Measurements from ENCODE around the gene COL4A2.

COL4A2 gene

GRCh38 chr13:110503979-110504499, 197.0 kb downstream of the COL4A2 start:
- DNase-seq: no peak

GRCh38 chr13:110505594-110505993, 198.5 kb downstream of the COL4A2 start:
- no peak for DNase-seq

GRCh38 chr13:110506396-110506795, 199.3 kb downstream of the COL4A2 start:
- no peak for DNase-seq

DNA sequence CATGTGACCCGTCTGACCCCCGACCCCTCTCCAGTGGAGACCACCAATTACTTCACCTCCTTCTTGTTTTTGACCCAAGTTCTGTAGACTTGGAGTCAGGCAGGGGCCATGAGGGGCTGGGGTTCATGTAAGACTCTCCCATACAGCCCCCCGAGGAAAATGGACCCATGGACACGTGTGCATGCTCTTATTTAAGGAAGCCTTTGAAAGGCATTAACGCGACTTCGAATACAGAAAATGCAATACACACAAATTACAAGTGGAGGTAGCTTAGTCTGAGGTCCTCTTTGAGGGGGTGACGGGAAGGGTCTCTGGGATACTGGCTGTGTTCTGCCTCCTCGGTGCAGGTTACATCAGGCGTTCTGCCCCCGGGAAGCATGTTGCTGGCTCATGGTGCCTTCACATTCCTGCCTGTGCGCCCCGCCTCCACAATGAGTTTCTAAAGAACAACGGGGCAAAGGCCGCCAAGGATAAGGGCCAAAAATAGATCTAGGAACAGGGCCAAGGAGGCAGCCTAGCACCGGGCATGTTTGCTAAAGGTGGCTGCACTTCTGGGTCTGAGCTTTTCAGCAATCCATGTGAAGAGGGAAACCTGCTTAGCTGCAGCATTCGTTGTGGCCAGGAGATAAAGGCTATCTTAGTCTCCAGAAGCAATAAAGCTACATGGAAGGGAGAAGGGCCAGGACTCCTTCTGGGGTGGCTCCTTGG, 199.9 kb downstream of the COL4A2 start:
- no peak for DNase-seq

GRCh38 chr13:110507678-110508381, 200.7 kb downstream of the COL4A2 start:
- no peak for DNase-seq

- no peak for DNase-seq
Measured at GRCh38 chr13:110509478-110509926, 202.4 kb downstream of the COL4A2 start.

GRCh38 chr13:110509971-110510786, 203.1 kb downstream of the COL4A2 start:
- no peak for DNase-seq

DNA sequence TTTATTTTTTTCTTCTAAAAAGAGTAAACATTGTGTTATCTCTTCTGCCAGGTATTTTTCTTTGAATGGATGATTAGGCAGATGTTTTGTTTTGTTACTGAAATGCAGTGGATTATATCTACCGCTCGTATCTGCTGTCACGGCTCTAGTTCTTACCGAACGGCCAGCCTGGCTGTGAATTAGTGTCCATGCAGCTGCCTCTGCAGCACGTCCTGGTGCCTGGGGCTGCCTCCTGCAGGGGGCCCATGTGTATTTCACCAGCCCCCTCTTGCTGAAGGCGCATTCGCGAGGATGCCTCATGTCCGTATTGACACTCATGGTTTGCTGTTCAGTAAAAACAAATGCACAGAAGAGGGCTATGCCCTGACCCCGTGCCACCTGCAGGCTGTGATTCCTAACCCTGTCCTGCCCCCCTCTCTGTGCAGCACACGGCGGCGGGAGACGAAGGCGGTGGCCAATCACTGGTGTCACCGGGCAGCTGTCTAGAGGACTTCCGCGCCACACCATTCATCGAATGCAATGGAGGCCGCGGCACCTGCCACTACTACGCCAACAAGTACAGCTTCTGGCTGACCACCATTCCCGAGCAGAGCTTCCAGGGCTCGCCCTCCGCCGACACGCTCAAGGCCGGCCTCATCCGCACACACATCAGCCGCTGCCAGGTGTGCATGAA, 204.6 kb downstream of the COL4A2 start:
- DNase-seq: no peak

GRCh38 chr13:110512198-110512740, 205.2 kb downstream of the COL4A2 start:
- no peak for DNase-seq

- DNase-seq: no peak
Measured at GRCh38 chr13:110516500-110516899, 209.4 kb downstream of the COL4A2 start.

DNA sequence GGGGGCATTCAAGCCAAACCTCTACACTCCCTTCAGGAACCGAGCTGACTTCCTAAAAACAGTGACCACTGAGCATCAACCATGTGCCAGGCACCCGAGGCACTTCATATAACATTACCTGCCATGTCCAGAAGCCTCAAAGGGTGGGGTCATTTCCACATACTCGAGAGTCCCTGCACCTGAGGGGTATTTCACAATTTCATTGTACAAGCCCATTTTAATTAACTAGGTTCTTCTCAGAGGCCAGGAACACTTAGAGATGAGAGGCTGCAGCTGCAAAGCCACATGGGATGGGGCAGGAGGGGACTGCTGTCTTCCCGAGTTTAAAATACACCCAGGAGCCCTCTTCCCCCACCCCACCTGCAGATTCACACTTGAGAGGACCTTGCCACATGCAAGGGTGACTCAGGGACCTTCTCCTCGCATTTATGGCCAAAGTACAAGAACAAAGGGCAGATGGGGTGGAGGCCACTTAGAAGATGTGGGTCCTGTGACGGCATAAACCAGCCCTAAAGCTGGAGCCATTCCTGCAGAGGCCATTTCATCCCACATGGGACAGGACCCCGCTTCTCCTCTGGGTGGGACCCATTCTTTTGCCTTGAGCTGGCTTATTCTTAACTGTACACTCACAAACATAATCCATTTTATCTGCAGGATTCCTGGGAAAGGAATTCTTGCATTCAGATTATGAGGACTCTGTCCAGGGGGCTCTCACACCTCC, 210.6 kb downstream of the COL4A2 start:
- DNase-seq: no peak

GRCh38 chr13:110518226-110518525, 211.1 kb downstream of the COL4A2 start:
- no peak for DNase-seq

DNA sequence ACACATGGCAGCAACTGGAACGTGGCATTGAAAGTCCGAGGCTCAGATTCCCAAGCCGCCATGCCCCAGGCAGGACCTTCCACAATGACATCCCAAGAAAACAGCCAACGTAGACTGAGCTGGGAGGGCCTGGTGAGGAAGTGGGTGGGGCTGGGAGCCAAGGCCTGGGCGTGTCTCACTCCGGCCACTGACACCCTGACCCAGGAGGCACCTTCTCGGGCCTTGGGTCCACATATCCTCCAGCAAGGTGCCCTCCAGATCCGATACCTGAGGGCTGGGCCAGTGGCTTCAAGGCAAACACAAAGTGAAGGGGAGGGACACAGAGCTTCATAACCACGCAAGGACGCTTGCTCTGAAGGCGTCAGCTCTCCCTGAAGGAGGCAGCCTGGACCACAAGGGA, 211.5 kb downstream of the COL4A2 start:
- no peak for DNase-seq

GRCh38 chr13:110519046-110519445, 212.0 kb downstream of the COL4A2 start:
- DNase-seq: no peak

GRCh38 chr13:110519506-110519905, 212.4 kb downstream of the COL4A2 start:
- no peak for DNase-seq

DNA sequence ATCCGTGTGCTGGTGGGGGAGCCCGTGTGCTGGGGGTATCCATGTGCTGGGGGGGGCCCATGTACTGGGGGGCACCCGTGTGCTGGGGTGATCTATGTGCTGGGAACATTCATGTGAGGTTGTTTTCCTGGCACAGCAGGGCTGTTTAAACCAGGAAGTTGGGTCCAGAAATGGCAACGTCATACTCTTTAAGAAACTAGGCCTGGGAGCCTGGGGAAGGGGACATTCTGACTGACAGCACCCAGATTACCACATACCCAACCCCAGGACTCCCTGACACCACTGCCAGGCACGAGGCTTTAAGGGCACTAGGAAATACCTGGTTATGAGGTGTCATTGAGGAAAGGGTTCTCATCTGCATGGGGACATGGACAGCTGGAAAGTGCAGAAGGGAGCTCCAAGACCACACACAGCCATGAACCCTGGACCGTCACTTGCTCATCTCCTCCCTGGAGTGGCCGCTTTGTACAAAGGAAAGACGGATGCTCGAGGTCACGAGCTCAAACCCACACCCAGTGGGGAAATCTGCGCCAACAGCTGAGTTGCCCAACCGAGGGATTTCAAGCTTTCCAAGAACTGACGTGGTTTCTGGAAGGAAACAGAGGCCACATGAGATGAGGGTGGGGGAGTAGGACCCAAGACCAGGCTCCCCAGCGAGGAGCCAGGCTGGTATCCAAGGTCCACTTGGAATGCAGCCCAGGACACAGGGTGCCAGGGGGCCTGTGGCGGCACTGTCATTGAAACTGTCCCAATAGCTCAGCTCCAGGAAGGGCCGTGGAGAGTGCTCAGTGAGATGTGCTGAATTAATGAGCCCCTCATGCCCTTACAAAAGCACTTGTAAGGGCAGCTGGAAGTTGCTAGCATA, 213.6 kb downstream of the COL4A2 start:
- DNase-seq: no peak

- no peak for DNase-seq
Measured at GRCh38 chr13:110521296-110521680, 214.2 kb downstream of the COL4A2 start.

DNA sequence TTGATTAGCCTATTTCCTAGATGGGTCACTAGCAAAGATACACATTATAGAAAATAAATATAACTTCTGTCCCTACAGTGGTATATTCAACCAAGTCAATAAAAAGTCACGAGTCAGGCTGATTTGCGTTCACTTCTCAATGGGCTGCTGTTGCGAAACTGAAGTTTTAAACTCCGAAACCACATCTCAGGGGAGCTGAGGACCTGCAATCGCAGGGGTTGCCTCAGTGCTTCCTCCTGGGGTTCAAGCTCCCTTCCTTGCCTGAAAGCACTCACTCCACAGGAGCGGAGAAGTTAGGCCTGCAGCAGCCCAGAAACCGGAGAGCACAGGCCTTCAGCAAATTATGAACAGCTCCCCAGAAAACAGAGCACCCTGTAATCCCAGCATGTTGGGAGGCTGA, 214.9 kb downstream of the COL4A2 start:
- no peak for DNase-seq

GRCh38 chr13:110522721-110523120, 215.6 kb downstream of the COL4A2 start:
- DNase-seq: no peak

- DNase-seq: no peak
Measured at GRCh38 chr13:110523180-110523579, 216.1 kb downstream of the COL4A2 start.
